ENCODE data around the gene TRIM13.
A peak's percentile ranks its signal among the peaks of the same experiment; 100 is the strongest.

Gene TRIM13

DNA sequence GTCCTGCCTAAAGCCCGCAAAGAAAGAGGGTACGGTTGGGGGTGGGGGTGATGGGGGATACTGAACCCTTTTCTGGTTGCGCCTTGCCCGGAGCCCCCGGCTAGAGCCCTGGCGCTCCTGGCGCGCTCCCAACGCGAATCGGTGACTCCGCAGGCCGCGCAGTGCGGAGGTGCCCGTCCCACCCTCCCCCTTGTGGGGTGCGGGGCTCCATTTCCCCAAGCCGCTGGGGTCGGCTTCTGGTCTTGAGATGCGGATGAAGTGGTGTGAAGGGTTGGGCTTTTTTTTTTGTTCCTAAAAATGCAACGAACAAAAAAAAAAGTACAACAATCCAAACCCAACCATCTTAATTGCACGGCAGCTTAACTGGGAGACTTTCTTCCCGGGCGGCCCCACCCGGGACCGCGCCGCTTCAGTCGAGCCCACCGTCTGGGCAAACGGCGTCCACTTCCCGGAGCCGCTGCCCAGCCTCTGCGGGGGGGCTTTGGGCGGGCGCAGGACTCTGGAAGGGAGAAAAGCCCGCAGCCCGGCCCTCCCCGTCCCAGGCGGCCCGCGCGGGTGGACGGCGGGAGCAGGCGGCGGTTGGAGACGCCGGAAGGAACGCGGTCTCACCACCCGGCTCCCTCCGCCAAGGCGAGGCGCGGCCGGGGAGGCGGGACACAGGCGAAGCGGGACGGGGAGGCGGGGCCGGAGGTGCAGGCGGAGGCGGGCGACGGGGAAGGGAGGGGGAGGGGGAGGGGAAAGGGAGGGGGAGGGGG, 504 bp upstream of the TRIM13 start:
- peak; percentile 79 to 86 for DNase-seq (ENCODE audit: low read depth in 2 of 2)

DNA sequence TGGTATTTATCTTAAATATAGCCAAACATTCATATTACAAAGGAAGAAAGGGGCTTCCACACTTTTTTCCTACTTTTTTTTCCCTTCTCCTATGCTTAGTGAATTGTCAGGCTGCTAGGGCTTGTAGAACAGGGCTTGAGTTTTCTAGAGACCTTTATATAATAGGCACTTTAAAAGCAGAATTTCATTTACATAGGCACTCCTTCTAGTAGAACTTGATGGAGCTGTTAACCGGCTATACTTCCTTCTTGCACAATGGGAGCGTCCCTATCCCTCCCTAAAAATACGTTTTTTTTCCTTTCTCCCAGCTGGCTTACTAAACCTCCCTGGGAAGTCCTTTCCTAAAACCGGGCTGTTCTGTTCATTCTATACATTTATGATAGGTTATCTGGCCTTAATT, 1.1 kb downstream of the TRIM13 start:
- no peak for DNase-seq (ENCODE audit: low read depth in 2 of 2)

DNA sequence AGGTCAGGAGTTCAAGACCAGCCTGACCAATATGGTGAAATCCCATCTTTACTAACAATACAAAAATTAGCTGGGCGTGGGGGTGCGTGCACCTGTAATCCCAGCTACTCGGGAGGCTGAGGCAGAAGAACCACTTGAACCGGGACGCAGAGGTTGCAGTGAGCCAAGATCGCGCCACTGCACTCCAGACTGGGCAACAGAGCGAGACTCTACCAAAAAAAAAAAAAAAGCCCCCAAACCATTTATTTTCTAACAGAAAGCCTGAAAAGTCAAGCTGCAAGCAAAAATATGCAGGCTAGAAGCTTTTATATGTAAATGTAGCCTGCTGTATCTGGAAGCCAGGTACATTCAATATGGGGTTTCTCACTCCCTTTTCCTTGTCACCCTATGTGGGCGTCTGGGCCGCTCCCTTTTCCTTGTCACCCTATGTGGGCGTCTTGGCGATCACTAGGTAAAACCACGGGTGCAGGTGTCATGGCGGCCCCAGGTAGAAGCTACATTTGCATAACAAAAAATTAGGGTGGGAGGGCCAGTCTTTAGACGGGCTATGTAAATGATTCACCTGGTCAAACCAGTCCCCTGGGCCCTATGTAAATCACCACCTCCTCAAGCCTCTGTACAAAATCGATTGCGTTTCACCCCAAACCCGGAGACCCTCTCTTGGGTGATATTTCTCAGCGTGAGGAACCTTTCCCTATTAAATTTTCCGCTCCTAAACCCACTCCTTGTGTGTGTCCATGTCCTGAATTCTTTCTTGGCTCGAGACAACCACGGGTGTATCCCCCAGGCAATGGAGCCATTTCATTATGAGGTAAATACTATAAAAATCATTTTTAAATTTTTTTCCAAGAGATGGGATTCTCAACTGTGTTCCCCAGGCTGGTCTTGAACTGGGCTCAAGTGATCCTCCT, 2.1 kb downstream of the TRIM13 start:
- DNase-seq (ENCODE audit: low read depth in 2 of 2) = peak in 1 of 2 donors; percentile 8

DNA sequence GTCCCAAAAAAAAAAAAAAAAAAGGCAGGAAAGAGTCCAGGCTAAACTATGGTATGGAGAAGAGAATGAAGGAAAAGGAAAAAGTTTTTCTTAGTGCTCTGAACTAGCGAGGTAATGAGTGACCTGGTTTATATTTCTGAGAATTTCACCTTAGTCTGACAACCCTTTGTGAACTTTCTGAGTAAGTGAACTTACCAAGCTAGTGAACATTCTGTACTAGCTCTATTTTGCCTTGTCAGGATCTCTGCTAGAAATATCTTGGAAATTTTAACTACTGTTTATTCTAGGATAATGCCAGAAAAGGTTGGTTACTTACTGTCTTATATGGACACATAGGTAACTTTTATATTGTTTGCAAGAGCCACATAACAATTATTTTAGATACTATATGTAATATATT, 4.4 kb downstream of the TRIM13 start:
- no peak for DNase-seq (ENCODE audit: low read depth in 2 of 2)

DNA sequence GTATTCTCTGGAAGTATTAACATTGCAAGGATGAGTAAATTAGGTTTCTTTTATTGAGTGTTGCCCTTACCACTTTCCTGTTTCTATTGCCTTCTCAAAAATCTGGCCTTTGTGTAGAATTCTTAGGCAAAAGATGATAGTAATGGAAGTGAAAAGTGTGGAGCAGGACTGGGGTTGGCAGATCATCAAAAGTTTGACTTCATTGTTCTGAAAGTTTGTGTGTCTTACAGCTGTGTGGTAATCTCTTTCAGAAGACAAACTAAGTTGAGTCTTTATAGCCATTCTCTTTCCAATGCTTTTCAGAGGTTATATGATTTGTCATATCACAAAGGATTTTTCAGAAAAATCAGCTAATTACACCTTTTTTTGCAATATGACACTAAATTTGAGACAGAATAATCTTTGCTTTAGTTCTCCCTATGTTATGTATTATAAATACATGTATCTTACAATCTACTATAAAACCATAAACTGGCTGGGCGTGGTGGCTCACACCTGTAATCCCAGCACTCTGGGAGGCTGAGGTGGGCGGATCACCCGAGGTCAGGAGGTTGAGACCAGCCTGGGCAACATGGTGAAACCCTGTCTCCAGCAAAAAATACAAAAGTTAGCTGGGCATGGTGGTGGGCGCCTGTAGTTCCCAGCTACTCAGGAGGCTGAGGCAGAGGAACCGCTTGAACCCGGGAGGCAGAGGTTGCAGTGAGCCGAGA, 9.7 kb downstream of the TRIM13 start:
- DNase-seq (ENCODE audit: low read depth in 2 of 2) = no peak

DNA sequence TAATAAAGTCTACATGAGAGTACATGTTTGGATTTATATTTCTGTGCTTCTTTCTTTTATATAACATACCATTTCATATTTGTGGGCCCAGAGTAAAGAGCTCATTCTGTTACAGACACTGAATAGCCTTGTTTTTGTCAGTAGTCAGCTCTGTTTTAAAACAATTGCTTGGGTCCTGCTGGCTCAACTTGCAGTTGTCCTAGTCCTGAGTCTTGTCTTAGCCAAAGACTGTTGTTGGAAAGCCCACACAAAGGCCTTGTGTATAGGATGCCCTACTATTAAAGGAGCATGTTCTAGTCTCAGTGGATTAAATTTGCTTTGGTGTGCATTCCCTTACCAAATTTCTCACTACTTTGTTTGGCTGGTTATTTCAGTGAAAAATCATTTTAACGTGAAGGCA, 14.6 kb downstream of the TRIM13 start:
- DNase-seq (ENCODE audit: low read depth in 2 of 2) = no peak

DNA sequence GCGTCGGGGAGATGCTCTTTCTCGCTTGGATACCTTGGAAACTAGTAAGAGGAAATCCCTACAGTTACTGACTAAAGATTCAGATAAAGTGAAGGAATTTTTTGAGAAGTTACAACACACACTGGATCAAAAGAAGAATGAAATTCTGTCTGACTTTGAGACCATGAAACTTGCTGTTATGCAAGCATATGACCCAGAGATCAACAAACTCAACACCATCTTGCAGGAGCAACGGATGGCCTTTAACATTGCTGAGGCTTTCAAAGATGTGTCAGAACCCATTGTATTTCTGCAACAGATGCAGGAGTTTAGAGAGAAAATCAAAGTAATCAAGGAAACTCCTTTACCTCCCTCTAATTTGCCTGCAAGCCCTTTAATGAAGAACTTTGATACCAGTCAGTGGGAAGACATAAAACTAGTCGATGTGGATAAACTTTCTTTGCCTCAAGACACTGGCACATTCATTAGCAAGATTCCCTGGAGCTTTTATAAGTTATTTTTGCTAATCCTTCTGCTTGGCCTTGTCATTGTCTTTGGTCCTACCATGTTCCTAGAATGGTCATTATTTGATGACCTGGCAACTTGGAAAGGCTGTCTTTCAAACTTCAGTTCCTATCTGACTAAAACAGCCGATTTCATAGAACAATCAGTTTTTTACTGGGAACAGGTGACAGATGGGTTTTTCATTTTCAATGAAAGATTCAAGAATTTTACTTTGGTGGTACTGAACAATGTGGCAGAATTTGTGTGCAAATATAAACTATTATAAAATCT, 15.7 kb downstream of the TRIM13 start:
- no peak for DNase-seq (ENCODE audit: low read depth in 2 of 2)

DNA sequence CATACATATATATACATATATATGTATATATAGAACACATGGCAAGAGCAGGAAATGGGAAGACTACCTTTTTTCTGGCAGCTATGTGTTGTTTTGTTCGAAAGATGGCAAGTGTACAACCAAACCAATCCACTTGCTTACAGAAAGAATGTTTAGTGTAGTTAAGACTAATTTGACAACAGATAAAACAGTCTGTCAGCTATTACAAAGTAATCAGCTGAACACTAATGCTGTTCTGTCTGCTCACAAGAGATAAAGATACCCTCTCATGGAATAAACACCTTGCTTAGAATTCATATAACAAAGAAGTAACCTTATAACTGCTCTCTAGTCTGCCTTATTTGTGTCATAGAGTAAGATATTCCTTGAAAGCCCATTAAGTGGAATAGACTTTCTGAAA, 17.5 kb downstream of the TRIM13 start:
- no peak for DNase-seq (ENCODE audit: low read depth in 2 of 2)

DNA sequence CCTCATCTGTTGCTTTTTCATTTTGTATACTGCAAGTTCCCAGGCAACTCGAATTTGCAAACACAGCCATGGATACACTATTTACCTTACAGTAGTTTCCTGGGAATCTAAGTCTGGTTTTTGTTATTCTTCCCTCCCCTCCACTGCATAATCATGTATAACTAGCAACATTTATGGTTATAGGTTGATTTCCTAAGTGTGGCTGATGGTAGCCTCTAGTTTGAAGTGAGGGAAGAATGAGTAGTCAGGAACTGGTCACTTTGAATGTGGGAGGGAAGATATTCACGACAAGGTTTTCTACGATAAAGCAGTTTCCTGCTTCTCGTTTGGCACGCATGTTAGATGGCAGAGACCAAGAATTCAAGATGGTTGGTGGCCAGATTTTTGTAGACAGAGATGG, 18.4 kb downstream of the TRIM13 start, which contains the start of gene KCNRG:
TSS of gene KCNRG (plus strand) at position 187 of the 400 bp plus-strand sequence. CDS start at position 237, 50 bp downstream.
- DNase-seq (ENCODE audit: low read depth in 2 of 2) = no peak

DNA sequence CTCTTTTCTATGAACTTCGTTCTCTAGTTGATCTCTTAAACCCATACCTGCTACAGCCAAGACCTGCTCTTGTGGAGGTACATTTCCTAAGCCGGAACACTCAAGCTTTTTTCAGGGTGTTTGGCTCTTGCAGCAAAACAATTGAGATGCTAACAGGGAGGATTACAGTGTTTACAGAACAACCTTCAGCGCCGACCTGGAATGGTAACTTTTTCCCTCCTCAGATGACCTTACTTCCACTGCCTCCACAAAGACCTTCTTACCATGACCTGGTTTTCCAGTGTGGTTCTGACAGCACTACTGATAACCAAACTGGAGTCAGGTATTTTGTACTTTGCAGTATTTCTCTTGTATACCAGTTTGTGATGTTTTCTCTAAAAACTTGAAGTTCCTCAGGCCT, 18.9 kb downstream of the TRIM13 start:
- no peak for DNase-seq (ENCODE audit: low read depth in 2 of 2)

DNA sequence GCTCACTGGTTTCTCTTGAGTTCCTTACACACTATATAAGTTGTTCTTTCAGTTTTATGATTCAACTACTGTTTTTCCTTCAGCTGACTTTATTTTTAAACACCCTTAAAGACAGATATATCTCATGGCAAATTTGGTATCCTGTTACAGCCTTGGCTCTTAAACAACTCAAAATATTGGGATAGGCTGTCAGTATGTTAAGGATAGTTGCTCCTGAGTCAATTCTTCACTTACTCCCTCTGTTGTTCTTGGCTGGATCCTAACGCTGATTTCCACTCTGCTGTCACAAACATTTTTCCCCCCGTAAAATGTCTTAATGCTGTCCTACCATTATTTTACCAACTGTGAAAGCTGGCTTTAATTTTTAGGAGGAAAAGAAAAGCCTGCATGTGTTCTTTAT, 19.6 kb downstream of the TRIM13 start:
- DNase-seq (ENCODE audit: low read depth in 2 of 2) = no peak

DNA sequence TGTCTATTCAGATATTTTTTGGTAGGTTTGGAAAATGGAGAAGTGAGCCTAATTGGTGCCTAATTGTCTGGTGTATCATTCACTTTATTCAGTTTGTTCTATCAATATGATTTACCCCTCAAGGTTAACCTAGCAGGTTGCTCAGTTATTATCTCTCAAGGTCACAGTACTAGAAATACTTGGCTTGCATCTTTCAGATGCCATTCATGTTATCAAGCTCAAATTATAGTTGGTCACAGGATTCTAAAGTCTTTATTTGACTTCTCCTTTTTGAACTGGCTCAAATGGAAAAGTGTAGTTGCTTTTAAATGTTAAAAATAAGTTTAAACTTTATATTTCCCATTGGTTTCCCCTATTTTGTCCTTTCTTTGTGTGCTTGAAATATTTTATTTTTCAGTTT, 21.0 kb downstream of the TRIM13 start:
- no peak for DNase-seq (ENCODE audit: low read depth in 2 of 2)

DNA sequence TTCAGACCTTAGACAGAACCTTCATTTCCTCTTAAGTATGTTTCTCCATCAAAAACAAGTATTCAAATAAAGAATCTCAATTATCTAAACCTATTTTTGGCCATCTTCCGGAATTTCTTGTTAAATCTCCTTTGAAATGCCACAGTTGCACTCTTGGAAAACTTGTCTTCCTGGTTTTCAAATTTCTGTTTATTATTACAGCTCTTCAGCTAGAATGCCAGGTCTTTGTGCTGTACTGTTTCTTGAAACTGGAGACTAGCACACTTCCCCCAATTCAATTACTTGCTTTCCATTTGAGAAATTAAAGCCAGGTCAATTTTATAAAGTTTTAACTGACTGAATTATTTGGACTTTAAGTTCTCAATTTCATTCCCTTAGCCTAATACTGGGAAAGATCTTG, 28.6 kb downstream of the TRIM13 start:
- no peak for DNase-seq (ENCODE audit: low read depth in 2 of 2)

DNA sequence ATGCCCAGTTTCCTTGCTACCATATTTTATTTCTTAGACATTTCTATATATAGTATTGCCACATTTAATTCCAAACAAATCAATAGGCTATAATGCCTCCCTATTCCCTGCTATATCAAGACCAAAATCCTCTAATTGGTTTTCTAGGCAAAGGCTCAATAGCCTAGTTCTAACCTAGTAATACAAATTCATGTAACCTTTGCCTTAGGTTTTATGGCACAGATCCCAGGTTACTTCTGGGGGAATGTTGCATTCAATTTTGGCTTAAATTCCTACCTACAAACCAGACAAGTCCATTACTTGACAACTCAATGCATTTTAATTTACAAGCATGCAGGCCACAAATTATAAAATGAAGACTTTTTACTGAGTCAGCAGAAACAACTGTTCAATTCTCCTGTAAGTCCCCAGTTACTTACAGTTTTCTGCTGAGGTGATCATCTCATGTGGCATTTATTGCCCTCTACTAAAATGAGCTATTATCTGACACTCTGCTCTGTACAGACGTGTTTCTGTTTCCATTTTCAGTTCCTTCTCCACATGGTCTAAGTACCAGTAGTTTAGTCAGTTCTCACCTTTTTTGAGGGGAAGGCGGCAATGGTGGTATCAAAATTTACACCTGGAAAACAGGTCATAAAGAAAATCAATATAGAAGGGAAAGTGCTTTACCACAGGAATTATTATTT, 30.1 kb downstream of the TRIM13 start:
- DNase-seq (ENCODE audit: low read depth in 2 of 2) = no peak

DNA sequence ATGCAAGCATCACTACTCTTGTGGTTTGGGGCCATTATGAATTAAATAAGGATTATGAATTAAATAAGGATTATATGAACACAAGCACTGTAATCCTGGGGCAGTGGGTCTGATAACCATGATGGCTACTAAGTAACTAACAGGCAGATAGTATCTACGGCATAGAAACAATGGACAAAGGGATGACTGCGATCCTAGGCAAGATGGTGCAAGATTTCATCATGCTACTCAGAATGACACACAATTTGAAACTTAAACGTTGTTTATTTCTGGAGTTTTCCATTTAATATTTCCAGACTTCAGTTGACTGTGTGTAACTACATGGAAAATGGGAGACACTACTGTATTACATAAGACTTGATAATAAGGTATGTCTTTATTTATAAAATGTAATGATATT, 33.5 kb downstream of the TRIM13 start:
- DNase-seq (ENCODE audit: low read depth in 2 of 2) = no peak

DNA sequence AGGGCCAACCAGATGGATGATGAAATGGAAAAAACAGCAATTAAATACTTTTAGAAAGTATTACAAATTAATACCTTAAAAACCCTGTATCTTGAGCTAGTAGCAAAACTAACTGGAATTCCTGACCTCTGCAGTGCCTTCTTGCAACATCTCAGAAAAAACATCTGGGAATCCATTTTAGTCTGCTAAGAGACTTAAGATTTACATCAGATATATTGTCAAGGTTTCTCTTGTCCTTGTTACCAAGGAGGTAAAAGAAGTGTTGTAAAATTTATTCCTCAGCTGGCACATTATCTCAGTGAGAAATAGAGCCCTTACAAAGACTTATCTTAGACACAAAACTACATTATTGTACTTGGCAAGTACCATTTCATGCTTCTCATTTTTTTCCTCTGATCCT, 36.9 kb downstream of the TRIM13 start:
- DNase-seq (ENCODE audit: low read depth in 2 of 2) = no peak

DNA sequence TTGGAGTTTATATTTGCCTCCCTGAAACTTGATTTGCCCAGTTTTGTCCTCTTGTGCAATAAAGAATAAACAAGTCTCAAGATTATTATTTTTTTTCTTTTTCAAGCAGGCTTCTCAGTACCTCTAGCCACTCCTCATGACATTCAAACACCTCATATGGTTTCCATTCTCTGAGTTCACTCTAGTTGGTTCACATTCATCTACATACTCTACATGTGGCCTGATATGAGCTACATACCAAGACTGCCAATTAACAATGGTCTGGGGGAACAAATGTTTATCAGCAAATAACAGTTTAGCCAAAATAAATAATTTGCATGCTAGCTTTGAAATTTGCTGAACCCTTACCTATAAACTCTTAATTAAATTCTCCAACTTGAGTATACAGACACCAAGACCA, 40.9 kb downstream of the TRIM13 start:
- no peak for DNase-seq (ENCODE audit: low read depth in 2 of 2)

DNA sequence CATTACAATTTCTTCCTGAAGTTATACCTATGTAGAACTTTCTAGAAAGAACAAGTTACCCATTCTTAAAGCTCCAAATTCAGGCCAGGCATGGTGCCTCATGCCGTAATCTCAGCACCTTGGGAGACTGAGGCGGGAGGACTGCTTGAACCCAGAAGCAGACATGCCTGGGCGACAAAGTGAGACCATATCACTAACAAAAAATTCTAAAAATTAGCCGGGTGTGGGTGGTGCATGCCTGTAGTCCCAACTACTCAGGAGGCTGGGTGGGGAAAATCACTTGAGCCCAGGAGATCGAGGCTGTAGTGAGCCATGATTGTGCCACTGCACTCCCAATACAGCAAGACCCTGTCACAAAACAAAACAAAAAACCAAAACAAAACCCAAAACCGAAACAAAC, 41.4 kb downstream of the TRIM13 start:
- DNase-seq (ENCODE audit: low read depth in 2 of 2) = no peak

DNA sequence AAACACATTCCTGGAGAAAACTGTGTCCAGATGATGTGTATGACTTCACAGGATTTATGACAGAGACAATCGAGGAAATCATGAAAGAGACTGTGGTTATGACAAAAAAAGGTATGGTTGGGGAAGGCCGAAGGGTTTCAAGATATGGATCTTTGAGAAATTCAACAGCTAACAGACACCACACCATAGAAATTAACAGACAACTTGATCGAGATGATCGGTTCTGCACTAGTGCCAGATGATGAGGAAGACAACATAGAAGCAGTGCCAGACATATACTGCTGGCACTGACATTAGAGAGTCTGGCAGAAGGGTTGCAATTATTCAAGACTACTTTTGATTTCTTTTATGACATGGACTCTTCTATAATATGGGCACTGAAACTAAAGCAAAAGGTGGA, 55.6 kb downstream of the TRIM13 start:
- no peak for DNase-seq (ENCODE audit: low read depth in 2 of 2)

DNA sequence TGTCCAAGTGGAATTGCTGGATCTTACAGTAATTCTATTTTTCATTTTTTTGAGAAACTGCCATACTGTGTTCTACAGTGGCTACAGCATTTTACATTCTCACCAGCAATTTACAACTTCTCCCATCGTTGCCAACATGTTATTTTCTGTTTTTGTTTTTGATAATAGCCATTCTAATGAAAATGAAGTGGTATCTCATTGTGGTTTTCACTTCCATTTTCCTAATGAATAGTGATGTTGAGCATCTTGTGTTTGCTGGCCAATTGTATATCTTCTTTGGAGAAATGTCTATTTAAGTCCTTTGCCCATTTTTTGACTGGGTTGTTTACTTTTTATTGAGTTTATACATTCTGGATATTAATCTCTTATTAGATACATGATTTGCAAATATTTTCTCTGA, 57.0 kb downstream of the TRIM13 start:
- DNase-seq (ENCODE audit: low read depth in 2 of 2) = no peak

DNA sequence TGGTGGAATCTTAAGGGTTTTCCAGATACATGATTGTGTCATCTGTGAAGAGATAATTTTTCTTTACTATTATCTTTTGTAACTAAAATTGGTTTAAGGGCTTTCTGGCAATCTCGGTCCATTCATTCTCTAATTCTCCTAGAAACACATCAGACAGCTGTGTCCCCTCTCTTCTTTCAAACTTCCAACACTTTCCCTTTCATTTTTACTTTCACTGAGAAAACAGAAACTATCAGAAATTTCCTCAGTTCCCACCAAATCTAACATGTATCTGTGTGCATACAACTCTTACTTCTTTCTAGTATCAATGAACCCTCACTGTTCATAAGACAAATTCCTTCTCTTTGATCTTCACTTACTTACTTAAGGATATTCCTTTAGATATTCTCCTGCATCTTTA, 58.6 kb downstream of the TRIM13 start:
- DNase-seq (ENCODE audit: low read depth in 2 of 2) = no peak
